Stimulated activated CD4-positive, alpha-beta T cell treated with anti-CD3 and anti-CD28 coated beads, Interleukin-1b, Interleukin-23, amount 100 ng/mL, for 4 hours (primary cell): ENCODE measurements around the gene CLCF1.

Experiments
- DNase-seq, 2 donors: peaks; one replicate each; pipeline ENCODE4 v3.0.0-alpha.2; 2020; ENCODE audit warnings: low read depth in 2 of 2

The CLCF1 gene

GRCh38 chr11:67372993-67373647 lies at the start of gene CLCF1:
Gene CLCF1 (minus strand): TSS chr11:67373598. CDS start chr11:67373539, 59 bp downstream.
- no peak for DNase-seq

- DNase-seq, result no peak
Measured at GRCh38 chr11:67422891-67423290, 49.5 kb upstream of the CLCF1 start.

DNA sequence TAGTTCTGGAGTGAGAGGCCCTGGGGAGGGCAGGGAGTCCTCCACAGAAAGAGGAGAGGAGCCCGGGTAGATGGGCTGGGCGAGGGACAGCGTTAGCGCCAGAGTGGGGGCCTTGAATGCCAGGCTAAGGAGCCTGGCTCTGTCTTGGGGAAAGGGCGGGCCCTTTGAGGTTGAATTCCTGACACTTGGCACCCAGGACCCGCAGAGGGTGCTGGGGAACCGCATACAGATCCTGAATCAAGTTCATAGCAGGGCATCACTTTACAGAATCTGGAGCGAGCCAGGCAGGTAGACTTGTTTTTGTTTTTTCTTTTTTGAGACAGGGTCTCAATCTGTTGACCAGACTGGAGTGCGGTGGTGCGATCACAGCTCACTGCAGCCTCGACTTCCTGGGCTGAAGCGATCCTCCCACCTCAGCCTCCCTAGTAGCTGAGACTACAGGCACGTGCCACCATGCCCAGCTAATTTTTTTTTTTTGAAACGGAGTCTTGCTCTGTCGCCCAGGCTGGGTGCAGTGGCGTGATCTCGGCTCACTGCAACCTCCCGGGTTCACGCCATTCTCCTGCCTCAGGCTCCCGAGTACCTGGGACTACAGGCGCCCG lies 48.1 kb upstream of the CLCF1 start:
- no peak for DNase-seq

DNA sequence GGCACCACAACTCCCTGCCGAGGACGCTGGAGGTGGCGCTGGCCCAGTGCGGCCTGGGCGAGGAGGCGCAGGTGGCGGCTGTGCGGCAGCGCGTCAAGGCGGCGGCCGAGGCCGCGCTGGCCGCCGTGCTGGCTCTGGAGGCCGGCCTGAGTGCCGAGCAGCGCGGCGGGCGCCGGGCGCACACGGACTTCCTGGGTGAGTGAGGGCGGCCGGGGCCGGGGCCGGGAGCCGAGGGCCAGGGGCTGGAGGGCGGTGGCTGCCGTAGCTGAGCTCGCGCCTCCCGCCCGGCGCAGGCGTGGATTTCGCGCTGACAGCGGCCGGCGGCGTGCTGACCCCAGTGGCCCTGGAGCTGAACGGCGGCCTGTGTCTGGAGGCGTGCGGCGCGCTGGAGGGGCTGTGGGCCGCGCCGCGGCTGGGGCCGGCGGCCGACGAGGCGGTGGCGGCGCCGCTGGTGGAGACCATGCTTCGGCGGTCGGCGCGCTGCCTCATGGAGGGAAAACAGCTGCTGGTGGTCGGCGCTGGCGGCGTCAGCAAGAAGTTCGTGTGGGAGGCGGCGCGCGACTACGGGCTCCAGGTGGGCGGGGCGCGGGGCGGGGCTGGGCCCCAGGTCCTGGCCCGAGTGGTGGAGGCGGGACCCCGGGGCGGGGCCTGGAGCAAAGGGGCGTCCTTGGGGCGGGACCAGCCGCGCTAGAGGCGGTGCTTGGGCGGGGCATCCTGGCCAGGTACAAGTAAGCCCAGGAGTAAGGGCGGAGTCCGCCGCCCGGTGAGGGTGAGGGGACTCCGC lies 47.4 kb upstream of the CLCF1 start:
- DNase-seq, result peak; percentile 99 to 100

DNA sequence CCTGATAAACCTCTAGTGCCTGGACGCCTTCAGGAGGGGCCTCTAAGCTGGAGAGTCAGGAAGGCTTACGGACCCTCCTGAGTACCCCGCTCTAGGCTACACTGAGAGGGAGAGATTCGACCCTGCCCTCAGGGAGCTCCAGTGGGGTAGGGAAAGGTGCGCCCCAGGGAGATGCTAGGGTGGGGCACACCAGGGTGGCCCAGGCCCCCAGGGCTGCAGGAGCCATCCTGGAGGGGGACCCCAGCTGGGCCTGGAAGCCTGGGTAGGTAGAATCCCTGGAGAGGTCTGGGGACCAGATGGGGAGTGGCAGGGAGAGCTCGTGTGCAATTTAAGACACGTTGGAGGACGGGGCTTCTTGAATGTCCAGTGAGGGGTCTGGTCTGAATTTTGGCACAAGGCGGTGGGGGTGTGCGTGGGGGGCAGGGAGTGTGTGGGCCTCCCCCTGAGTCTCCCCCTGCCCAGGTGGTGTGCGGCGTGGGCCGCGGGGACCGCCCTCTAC lies 46.8 kb upstream of the CLCF1 start:
- DNase-seq, result no peak

- DNase-seq, result no peak
Measured at GRCh38 chr11:67419325-67420049, 46.1 kb upstream of the CLCF1 start.

- DNase-seq, result no peak
Measured at GRCh38 chr11:67418476-67419281, 45.3 kb upstream of the CLCF1 start.

GRCh38 chr11:67417425-67417824 lies 44.0 kb upstream of the CLCF1 start:
- no peak for DNase-seq

- peak in 1 of 2 donors; percentile 65 for DNase-seq
Measured at GRCh38 chr11:67416416-67417335, 43.3 kb upstream of the CLCF1 start.

GRCh38 chr11:67415501-67416304 lies 42.3 kb upstream of the CLCF1 start, which contains the start of gene CARNS1:
Gene CARNS1 (plus strand): TSS chr11:67415678. CDS start chr11:67416200, 522 bp downstream.
- DNase-seq, result no peak

- DNase-seq, result no peak
Measured at GRCh38 chr11:67413266-67413849, 40.0 kb upstream of the CLCF1 start.

DNA sequence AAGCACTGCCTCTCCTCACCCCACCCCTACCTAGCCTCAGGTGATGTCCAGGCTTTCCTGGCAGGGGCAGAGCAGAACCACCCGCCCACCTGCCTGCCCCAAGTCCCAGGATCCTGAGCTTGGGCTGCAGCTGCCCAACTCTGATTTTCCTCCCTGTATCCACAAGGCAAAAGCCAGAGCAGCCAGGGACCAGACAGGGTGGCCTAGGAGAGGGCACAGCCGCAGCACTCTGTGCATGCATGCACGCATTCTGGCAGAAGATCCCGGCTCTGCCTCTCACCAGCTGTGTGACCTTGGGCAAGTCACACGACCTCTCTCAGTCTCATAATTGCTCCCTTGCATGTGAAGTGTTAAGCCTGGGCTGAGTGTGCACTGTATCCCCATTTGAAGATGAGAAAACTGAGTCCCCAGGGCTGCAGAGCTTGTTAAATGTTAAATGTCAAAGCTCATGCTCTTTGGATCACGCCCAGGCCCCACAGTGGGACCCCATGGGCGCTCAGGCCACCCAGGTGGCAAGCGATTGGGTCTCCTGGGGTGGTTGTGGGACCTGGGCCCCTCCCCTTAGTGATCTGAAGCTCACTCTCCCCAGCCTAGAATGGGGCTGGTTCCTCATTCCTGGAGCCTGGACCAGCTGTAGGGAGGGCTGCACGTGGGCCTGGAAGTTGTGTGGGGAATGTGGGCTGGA lies 39.2 kb upstream of the CLCF1 start:
- DNase-seq, result no peak

DNA sequence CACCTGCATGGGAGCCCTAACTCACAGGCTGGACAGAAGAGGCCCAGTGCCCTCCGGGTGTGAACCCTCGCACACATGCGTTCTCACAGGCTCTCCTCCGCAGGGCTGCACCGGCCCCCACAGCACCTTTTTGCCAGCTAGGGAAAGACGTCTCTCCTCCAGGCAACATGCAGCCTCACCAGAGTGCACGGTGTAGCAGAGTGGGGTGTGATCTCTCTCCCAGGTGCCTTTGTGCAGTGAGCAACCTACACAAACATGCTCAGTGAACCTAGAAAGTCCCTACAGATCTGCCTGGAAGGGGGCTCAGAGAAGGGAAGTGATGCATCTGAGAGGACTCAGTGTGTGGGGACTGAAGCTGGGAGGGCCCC lies 38.4 kb upstream of the CLCF1 start:
- no peak for DNase-seq

DNA sequence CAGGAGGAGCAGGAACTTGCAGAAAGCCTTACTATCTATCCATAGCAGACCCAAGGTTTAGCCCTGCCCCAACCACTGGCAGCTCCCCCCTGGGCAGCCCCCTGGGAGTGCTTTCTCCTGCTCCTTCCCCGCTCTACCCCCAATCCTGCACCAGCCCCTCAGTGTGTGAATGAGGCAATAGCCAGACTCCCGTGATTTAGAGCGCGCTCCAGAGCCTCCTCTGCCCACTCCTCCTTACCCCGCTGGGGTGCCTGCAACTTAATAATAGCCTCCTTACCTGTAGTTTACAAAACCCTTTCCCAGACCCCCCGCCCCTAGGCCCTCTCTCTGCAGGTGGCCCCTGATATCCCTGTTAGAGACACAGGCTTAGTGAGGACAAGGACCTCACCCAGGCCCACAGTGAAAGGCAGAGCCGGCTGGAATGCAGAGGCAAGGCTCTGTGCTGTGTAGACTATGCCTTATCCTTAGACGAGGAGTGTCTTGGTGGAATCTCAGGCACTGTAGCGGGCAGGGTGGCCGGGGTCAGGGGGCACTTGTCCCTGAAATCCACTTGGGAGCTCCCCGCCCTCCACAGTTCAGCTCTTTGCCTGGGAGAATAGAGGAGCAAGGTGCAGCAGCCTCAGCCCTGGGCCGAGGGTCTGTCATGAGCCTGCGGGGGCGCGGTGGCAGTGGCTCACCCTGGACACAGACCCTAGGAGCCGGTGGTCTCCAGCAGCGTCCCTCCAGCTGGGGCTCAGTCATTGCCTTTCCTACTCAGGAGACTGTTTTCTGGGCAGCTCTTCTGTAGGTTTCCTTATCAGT lies 37.8 kb upstream of the CLCF1 start:
- DNase-seq, result no peak

DNA sequence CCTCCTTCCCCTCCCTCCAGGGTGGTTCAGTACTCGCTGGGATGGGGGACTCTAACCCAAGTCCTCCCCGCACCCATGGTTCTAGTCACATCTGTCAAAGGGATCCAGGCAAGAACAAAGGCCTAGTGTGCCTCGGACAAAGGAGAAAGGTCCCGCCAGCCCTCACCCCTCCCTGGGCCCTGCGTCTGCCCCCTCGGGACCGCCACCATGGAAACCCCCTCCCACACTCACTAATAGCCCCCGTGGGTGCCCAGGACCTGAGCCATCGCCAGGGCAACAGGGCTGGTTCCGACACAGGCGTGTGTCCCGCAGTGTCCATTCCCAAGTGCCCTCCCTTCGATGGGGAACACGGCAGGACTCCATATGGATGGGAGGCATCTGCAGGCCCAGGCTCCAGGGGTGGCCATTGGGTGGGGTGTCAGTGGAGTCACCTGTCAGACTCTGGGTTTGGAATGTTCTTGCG lies 37.0 kb upstream of the CLCF1 start:
- DNase-seq, result no peak

- no peak for DNase-seq
Measured at GRCh38 chr11:67409781-67410368, 36.5 kb upstream of the CLCF1 start.

DNA sequence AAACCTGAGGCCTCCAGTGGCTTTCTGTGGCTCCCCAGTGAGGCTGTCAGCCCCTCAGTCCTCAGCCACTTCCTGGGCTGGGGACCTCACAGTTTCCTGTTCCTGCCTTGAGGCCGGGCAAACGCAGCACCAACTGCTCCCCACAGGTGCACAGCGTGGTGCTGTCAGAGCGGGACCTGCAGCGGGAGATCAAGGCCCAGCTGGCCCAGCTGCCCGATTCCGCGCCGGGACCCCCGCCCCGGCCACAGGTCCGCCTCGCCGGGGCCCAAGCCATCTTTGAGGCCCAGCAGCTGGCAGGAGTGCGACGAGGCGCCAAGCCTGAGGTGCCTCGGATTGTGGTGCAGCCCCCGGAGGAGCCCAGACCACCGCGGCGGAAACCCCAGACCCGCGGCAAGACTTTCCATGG lies 35.9 kb upstream of the CLCF1 start:
- DNase-seq, result no peak
